HG02588 (cell line): ENCODE results near the gene THSD4.

ENCODE experiments used
- ATAC-seq: cut with Tn5 transposase; IDR thresholded peaks from one replicate; pipeline ENCODE4 v1.9.1; 2021; ENCODE audit warnings: mild to moderate bottlenecking, moderate library complexity; ENCODE audit not compliant: unreplicated experiment

THSD4 gene

DNA sequence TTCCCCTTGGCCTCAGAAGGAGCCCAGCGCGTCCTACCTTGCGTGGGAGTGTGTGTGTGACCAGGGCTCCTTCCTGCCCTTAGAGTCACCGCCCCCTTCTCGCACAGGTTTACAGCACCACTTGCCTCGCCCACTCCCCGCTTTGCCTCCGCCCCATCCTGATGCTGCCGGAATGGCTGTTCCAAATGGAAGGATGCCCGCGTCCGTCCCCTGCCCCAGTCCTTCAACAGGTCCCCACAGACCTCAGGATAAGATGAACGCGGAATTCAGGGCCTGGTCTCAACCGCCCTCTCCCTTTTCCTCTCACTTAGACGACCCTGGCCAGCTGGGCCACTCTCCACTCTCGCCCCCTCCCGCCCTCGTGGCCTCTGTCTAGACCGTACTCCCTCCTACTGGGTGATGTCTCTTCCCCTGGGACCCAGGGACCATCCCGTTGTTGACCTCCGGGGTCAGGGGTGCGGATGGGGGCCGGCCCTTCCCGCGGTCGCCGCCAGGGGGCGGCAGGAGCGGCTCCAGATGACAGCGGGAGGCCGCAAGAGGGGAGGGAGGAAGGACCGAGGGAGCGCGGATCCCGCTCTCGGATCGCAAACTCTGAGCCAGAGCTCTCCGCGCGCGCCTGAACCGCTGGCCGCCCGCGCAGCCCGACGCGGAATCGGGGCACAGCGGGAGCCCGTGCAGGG lies at the start of gene THSD4:
Gene THSD4 (plus strand): TSS at position 585 of the 680 bp plus-strand sequence.
- ATAC-seq = peak; percentile 66

DNA sequence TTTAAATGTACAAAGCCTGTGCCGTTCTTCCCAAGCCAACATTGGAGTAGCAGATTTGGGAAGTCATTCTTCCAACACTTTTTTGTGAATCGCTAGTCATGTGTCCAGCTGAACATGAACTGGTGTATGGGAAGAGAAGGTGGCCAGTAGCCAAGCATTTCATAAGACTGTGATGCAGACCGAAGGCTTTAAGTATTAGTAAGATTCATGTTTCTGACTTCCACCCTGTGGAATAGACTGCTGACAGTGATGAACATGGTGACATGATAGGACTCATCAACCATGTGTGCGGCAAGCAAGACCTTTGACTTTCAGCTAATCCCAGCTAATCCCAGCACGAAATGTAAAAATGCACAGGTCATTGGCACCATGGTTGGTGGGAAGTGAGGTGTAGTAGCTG lies 48.3 kb upstream of the THSD4 start:
- no peak for ATAC-seq

- no peak for ATAC-seq
Observed at GRCh38 chr15:71069693-71070092, 45.6 kb upstream of the THSD4 start.

GRCh38 chr15:71071529-71071928 lies 43.7 kb upstream of the THSD4 start:
- ATAC-seq = no peak

DNA sequence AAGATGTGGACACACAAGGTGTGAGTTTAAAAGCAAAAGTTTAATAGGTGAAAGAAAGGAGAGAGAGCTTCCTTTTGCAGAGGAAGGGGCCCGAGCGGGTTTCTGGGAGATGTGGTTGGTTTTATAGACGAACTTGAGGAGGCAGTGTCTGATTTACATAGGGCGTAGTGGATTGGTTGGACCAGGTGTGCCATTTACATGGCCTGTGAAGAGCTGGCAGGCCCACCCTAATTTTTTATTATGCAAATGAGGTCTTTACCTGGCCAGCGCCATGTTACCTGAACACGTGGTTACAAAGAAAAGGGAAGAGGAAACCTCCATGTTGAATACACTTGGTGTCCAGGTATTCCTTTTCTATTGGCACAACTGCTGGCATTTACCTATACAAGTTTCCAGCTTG lies 42.8 kb upstream of the THSD4 start:
- no peak for ATAC-seq

DNA sequence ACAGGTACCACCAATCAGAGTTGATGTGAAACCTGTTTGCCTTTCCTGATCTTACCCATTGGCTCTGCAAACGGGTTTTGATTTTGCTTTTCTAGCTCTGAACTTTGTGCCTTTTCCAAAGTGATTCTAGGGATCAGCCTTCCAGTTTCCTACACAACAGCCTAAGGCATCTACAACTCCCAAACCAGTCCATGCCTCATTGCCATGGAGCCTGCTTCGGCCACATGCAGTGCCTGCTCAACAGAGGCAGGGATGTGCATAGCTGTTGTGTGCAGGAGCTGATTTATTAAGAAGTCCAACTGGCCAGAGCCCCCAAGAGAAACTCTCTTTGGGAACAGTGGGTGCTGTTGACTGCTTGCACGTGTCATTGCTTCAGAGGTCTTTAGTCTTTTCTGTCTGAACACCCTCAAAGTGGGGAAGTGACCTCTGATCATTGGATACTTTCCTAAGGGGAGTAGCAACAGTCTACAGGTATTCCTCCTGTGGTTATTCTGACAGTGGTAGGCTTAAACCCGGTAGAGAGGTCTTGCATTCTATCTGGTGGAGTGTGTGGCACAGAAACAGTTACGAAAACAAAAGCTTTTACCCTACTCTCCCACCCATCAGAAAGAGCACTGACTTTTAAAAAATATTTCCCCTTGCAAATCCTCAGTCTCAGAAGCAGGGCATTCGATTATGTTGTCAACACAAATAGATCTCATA lies 36.6 kb upstream of the THSD4 start:
- no peak for ATAC-seq

GRCh38 chr15:71079208-71080044 lies 35.8 kb upstream of the THSD4 start:
- no peak for ATAC-seq

- ATAC-seq = no peak
Observed at GRCh38 chr15:71080166-71080565, 35.1 kb upstream of the THSD4 start.

- no peak for ATAC-seq
Observed at GRCh38 chr15:71080705-71081104, 34.6 kb upstream of the THSD4 start.

- ATAC-seq = no peak
Observed at GRCh38 chr15:71082803-71083202, 32.5 kb upstream of the THSD4 start.

- no peak for ATAC-seq
Observed at GRCh38 chr15:71083349-71083748, 31.9 kb upstream of the THSD4 start.

GRCh38 chr15:71084264-71084663 lies 31.0 kb upstream of the THSD4 start:
- no peak for ATAC-seq

GRCh38 chr15:71085809-71086208 lies 29.5 kb upstream of the THSD4 start:
- ATAC-seq = no peak

DNA sequence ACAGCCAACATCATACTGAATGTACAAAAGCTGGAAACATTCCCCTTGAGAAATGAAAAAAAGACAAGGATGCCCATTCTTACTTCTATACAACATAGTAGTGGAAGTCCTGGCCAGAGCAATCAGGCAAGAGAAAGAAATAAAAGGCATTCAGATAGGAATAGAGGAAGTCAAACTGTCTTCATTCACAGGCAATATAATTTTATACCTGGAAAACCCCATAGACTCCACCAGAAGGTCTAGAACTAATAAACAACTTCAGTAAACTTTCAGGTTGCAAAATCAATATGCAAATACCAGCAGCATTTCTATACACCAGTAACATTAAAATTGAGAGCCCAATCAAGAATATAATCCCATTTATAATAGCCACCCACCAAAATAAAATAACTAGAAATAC lies 27.1 kb upstream of the THSD4 start:
- ATAC-seq = no peak

DNA sequence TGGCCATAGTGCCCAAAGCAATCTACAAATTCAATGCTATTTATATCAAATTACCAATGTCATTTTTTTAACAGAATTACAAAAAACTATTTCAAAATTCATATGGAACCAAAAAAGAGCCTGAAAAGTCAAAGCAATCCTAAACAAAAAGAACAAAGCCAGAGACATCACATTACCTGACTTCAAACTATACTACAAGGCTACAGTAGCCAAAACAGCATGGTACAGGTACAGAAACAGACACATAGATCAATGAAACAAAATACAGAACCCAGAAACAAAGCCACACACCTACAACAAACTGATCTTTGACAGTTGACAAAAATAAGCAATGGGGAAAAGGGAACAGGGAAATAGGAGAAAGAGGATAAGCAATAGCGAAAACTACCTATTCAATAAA lies 26.6 kb upstream of the THSD4 start:
- ATAC-seq = no peak

GRCh38 chr15:71089801-71090200 lies 25.5 kb upstream of the THSD4 start:
- no peak for ATAC-seq

GRCh38 chr15:71091601-71092000 lies 23.7 kb upstream of the THSD4 start:
- no peak for ATAC-seq

- no peak for ATAC-seq
Observed at GRCh38 chr15:71092056-71092600, 23.1 kb upstream of the THSD4 start.

DNA sequence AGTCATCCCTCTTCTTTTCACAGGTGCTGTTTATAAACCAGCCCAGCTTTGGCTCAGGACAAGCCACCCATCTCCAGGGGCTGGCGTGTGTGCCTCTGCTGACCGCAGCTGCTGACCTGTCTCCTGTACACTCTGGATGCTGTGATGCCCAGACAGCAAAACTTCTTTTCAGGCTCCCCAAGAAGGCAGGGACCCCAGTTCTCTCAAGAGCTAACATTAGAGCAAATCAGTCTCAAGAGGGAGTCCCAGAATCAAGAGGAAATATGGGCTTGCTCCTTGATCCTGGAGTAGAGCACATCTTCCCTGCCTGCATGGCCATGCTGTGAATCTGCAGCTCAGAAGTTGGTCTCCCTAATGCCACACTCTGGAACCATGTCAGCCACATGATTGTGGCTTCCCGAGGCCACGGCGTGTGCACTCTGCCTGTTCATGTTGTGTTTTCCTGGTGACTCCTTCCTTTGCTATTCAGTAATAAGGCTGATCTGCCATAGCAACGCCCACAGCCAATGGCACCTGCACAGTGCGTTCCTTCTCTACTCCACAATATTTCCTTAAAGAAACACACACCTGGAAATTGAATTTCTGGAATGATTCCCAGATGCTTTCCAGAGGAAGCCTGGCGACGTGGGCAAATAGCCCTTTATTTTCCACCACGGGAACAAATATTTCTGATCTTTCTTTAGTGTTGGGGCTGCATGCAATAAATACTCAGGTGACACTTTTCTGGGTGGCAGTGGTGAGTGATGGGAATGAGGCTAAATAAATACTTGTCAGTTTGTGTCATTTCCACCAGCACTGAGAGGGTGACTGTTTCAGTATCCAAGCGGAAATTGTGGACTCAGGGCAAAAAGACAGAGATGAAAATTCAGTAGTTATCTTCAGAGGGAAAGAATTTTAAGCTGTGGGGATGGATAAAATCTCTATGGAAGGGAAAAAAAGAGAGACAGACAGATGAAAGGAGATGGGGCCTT lies 21.9 kb upstream of the THSD4 start:
- ATAC-seq = no peak

DNA sequence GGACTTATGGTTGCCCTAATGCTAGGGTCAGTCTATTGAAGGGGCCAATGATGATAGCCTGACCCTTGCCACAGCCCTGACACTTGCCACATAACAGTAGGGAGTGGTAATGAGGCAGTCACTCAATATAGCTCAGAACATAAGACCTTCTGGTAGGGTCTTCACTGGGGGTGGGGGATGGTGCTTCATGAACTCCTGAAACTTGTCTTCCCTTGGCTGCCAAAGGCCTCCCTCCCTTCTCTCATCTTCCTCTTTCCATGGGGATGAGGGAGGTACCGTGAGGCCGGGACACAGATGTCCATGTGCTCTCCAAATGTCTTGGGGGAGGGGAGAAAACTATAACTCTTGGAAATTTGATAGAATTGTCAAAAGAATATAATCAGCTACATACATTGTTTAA lies 21.1 kb upstream of the THSD4 start:
- ATAC-seq = no peak
